Measurements from ENCODE around the gene KRTAP2-1.
"Not testable (repeated sequence)": the region's sequence is repeated elsewhere in the genome, so short reads cannot be mapped to it uniquely, and the experiment has no call there.

KRTAP2-1 gene

DNA sequence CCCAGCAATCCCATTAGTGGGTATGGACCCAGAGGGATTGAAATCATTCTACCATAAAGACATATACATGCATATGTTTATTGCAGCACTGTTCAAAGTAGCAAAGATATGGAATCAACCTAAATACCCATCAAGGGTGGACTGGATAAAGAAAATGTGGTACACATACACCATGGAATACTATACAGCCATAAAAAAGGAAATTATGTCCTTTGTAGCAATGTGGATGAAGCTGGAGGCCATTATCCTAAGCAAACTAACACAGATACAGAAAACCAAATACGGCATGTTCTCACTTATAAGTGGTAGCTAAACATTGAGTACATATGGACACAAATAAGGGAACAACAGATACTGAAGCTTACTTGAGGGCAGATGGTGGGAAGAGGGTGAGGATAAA lies 10.4 kb upstream of the KRTAP2-1 start:
- DNase-seq (ENCODE audit: low spot score), result no peak

DNA sequence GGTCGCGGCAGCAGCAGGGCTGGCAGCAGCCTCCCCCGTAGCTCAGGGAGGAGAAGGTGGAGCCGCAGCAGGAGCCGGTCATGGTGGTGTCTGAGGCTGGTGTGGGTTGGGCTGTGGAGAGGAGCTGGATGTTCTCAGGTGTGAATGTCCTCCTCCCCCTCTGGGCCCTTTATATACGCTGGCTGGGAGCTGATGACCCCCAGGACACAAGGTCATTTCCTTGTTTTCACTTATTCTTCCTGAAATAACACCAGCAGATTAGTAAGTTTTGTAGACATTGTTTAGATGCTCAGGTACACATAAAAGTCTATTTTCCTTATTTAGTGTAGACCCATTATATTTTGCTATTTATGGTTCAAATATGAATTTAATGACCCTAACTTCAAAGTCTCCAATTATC lies 8.0 kb upstream of the KRTAP2-1 start, which contains the start of gene KRTAP2-2:
TSS of gene KRTAP2-2 (minus strand) at position 101 of the 400 bp plus-strand sequence. CDS start at position 82, 19 bp downstream.
- not testable (repeated sequence) for DNase-seq (ENCODE audit: low spot score)

DNA sequence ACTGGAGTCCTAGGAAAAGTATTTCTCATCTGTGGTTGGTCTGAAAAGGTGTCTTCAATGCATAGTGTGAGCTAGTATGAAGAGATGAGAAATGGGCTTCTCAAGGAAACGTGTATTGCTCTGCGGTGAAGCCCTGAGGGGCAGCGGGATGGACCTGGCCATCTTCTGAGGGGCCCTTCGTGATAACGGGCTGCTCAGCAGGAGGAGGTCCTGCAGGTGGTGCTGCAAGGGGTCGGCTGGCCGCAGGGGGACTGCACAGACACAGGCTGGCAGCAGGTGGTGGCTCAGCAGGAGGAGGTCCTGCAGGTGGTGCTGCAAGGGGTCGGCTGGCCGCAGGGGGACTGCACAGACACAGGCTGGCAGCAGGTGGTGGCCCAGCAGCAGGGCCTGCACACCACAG lies 7.4 kb upstream of the KRTAP2-1 start:
- not testable (repeated sequence) for DNase-seq (ENCODE audit: low spot score)

DNA sequence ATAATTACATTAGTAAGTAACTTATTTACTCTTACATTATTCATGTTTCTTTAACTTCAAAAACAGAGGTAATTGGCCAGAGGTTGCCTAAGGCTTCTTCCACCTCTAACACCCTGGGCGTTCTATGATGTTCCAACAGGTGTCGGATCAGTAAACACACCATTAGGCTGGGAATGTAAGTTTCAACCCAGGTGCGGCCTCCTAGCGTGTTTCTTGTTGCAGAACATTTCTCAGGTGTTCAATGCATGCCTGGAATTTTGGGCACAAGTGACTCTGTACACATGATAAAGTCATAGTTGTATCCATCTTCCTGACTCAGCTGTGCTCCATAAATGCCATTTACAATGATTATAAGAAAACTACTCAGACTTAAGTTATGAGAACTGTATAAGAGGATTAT lies 6.9 kb upstream of the KRTAP2-1 start:
- DNase-seq (ENCODE audit: low spot score), result no peak

DNA sequence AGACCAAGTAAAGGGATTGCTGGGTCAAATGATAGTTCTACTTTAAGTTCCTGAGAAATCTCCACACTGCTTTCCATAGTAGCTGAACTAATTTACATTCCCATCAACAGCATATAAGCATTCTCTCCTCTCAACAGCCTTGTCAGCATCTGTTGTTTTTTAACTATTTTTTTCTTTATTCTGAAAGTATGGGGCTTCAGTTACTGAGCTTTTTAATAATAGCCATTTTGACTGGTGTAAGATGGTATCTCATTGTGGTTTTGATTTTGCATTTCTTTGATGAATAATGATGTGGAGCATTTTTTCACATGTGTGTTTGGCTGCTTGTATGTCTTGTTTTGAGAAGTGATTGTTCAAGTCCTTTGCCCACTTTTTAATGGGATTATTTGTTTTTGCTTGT lies 5.5 kb upstream of the KRTAP2-1 start:
- DNase-seq (ENCODE audit: low spot score), result no peak

DNA sequence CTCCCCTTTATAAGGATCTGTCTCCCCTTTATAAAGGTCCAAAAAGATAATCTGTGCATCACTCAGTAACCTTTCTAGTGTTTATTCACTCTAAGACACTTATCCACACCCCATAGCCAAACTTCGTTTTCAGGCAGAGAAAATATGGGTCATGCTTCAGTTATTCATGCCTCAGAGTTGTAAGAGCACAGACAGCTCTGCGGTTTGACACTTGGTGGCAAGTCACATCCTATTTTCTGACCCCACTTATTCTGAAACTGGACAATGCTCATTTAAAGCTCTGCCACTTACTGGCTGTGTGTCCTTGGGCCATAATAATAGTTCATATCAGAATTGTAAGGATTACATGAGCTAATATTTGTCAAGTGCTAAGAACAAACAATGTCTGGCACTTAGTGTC lies 2.0 kb upstream of the KRTAP2-1 start:
- no peak for DNase-seq (ENCODE audit: low spot score)

DNA sequence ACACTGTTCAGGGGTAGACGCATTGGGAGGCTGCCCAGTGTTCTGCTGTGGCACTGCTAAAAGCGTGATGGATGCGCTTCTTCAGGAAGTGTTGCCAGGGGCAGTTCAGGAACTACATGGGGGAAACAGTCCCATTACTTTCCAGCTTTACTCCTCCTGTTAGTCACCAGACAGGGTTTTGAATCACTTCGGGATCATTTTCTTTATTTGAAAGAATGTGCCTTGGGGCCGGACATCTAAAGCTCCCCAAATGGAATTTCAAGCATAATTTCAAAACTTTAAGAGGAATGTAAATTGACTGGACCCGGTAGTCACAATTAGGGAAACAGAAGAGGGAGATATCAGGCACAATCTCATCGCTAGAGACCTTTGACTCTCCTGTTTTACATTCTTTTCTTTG lies 1.3 kb upstream of the KRTAP2-1 start:
- DNase-seq (ENCODE audit: low spot score), result no peak

DNA sequence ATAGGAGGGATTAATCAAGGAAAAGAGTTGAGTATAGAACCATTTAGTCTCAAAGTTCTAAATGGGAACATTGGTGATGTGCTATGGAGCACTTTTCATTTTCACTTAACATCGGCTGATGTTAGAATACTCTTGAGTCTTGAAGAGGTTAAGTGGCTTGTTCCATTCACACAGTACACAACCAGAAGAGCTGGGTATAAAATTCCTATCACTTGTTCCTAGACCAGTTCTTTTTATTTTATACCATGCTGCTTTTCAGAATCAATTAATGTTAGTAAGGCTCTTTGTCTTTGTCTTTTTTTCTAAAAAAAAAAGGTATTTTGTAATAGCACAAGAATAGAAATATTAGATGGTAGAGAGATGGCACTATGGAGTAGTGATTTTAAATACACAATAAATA lies 4.2 kb downstream of the KRTAP2-1 start:
- DNase-seq (ENCODE audit: low spot score), result no peak

DNA sequence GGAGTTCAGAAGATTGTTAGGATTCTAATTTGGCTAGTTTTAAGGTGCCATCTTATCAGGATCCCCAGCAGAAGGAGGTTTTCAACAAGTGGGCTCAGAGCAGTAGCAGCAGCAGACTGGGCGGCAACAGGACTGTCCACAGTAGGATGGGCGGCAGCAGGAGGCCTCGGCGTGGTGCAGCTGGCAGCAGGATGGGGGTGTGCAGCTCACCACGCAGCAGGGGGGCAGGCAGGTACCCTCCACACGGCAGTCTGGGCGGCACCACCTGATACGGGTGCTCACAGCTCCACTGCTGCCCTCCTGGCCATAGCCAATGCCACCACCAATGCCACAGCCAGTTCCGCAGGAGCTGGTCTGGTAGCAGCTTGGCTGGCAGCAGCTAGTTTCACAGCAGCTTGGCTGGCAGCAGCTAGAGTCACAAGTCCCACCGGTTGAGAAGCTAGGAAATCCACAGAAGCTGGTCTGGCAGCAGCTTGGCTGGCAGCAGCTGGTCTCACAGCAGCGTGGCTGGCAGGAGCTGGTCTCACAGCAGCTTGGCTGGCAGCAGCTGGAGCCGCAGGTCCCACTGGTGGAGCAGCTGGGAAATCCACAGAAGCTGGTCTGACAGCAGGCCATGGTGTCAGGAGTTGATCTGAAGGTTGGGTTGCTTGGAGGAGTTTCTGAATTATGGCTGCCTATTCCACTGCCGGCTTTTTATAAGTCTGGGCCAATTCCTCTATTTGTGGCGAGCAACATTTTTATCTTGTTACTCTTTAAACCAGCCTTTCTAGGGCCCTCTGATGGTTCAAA lies 6.1 kb downstream of the KRTAP2-1 start, which contains the start of gene KRTAP1-1:
TSS of gene KRTAP1-1 (minus strand) at position 668 of the 789 bp plus-strand sequence. CDS start at position 615, 53 bp downstream.
- DNase-seq (ENCODE audit: low spot score), result not testable (repeated sequence)

DNA sequence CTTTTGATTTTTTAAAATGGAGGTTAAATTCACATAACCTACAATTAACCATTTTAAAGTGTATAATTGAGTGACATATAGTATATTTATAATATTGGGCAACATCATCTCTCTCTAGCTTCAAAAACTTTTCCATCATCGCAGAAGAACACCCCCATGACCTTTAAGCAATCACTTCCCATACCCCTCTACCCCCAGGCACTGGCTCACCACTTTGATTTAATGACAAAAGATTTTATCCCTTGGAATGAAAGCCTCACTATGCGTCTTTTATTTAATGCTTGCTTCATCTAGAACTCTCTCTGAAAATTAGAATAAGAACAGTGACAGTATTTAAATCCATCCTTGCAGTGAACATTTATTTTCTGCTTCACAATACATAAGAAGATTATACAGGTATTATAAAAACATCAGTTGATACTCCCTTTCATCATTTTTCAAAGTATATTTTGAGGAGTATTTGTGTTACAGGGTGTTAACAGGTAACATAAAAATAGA lies 9.2 kb downstream of the KRTAP2-1 start:
- no peak for DNase-seq (ENCODE audit: low spot score)

DNA sequence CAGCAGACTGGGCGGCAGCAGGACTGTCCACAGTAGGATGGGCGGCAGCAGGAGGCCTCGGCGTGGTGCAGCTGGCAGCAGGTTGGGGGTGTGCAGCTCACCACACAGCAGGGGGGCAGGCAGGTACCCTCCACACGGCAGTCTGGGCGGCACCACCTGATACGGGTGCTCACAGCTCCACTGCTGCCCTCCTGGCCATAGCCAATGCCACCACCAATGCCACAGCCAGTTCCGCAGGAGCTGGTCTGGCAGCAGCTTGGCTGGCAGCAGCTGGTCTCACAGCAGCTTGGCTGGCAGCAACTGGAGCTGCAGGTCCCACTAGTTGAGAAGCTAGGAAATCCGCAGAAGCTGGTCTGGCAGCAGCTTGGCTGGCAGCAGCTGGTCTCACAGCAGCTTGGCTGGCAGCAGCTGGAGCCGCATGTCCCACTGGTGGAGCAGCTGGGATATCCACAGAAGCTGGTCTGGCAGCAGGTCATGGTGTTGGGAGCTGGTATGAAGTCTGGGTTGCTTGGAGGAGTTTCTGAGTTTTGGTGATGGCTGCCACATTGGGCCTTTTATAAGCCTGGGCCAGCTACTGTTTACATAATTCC lies 12.7 kb downstream of the KRTAP2-1 start, which contains the start of gene KRTAP1-3:
TSS of gene KRTAP1-3 (minus strand) at position 529 of the 590 bp plus-strand sequence. CDS start at position 476, 53 bp downstream.
- DNase-seq (ENCODE audit: low spot score), result not testable (repeated sequence)

DNA sequence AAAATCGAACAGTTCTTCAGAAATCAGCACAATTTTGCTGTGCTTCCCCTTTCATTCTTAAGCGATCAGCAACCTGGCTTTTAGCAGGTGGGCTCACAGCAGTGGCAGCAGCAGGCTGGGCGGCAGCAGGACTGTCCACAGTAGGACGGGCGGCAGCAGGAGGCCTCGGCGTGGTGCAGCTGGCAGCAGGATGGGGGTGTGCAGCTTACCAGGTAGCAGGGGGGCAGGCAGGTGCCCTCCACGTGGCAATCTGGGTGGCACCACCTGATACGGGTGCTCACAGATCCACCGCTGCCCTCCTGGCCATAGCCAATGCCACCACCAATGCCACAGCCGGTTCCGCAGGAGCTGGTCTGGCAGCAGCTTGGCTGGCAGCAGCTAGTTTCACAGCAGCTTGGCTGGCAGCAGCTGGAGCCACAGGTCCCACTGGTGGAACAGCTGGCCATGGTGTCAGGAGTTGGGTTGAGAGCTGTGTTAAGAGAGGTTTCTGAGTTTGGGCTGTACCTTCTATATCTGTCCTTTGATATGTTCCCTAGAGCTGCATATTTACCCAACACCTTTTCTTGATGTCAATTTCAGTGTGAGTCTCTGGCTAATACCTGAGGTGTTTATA lies 17.4 kb downstream of the KRTAP2-1 start, which contains the start of gene KRTAP1-4:
TSS of gene KRTAP1-4 (minus strand) at position 563 of the 613 bp plus-strand sequence. CDS start at position 446, 117 bp downstream.
- DNase-seq (ENCODE audit: low spot score), result no peak

DNA sequence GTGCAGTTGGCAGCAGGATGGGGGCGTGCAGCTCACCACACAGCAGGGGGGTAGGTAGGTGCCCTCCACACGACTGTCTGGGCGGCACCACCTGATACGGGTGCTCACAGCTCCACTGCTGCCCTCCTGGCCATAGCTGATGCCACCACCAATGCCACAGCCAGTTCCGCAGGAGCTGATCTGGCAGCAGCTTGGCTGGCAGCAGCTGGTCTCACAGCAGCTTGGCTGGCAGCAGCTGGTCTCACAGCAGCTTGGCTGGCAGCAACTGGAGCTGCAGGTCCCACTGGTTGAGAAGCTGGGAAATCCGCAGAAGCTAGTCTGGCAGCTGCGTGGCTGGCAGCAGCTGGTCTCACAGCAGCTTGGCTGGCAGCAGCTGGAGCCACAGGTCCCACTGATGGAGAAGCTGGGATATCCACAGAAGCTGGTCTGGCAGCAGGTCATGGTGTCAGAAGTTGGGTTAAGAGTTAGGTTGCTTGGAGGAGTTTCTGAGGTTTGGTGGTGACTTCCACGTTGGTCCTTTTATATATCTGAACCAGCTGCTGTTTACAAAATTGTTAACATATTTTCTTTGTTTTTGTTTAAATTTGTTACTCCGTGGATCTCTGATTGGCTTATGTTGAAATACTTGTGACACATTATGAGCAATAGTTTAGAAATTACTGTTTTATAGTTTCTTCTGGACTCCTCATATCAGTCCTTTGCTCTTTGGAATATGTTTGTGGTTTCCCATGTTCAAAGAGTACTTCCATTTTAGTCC lies 20.2 kb downstream of the KRTAP2-1 start, which contains the start of gene KRTAP1-5:
TSS of gene KRTAP1-5 (minus strand) at position 494 of the 757 bp plus-strand sequence. CDS start at position 441, 53 bp downstream.
- no peak for DNase-seq (ENCODE audit: low spot score)

DNA sequence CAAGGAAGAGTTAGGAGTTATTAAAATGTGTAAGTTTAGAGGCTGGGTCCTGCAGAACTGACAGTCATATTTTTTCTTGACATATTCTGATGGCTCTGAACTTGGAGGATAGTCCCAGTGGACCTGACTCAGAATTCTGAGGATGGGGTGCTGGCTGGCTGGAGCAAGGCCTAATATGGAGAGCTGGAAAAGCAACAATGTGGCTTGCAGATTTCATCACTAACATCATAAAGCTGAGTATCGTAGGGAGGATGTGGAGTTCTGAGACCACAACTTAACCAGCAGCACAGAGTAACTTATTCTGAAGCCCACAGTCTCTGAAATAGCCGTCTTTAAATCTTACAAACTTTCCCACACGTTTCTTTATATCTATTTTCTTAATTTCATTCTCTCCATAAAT lies 22.4 kb downstream of the KRTAP2-1 start:
- no peak for DNase-seq (ENCODE audit: low spot score)

DNA sequence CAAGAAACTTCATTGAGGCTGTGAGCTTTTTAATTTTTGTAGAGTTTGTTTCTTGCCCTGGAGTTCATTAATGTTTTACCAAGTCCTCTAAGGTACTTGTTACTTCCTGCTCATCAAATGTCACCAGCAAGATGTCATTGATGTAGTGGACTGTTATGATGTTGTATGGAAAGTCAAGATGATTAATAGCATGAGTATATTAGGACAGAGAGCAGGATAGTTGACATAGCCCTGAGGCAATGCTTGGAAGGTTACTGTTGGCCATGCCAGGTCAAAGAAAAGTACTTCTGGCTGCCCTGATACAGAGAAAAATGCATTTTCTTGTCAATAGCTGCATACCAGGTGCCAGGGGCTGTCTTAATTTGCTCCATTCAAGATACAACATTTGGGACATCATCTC lies 26.8 kb downstream of the KRTAP2-1 start:
- no peak for DNase-seq (ENCODE audit: low spot score)

DNA sequence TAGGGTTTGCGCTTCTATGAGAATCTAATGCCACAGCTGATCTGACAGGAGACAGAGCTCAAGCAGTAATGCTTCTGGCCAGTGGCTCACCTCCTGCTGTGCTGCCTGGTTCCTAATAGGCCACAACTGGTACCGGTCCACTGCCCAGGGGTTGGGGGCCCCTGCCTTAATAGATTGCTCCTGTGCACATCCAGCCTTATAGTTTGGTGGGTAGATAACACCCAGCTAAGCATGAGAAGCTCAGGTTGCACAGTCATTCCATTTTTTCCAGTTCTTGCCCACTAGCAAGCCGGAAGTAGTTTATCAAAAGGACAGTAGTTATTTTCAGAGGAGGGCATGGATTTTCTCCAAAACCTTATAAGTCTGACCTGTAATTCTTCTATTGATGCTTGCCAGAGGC lies 27.7 kb downstream of the KRTAP2-1 start:
- no peak for DNase-seq (ENCODE audit: low spot score)

DNA sequence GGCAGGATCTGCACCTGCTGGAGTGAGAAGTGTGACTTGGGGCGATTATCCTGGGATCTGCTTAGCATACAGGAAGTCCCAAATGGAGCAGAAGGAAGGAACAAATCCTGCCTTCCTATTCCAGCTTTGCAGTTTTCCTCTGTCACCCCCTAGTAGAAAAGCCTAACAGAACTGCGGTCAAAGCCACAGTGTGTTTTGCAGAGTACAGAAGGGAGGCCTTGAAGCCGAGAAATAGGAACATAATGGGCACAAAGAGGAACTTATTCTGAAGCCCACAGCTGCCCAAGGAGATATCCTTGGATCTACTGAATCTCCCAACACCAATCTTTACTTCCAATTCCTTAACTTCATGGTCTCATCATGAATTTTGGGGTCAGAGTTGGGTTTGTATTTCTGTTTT lies 28.6 kb downstream of the KRTAP2-1 start:
- DNase-seq (ENCODE audit: low spot score), result no peak

DNA sequence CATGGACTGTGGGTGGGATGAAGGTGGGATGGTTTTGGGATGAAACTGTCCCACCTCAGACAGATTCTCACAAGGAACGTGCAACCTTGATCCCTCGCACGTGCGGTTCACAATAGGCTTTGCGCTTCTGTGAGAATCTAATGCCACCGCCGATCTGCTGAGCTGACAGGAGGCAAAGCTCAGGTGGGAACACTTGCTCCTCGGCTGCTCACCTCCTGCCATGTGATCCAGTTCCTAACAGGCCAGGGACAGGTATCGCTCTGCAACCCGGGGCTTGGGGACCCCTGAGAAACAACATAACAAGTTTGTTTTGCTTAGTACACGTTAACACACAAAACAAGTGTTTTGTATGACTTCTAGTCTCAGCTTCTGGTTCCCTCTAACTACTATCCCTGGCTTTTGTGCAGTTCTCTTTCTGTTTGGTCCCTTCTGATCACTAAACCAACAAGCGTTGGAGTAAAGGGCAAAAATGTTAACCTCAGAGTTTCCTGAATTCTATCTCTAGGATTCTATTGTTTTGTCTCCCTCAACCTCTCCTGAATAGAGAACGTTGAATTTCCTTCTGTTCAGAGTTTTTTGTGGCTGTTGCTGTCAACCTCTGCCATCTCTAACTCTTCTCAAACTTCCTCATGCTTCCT lies 30.4 kb downstream of the KRTAP2-1 start:
- DNase-seq (ENCODE audit: low spot score), result no peak

DNA sequence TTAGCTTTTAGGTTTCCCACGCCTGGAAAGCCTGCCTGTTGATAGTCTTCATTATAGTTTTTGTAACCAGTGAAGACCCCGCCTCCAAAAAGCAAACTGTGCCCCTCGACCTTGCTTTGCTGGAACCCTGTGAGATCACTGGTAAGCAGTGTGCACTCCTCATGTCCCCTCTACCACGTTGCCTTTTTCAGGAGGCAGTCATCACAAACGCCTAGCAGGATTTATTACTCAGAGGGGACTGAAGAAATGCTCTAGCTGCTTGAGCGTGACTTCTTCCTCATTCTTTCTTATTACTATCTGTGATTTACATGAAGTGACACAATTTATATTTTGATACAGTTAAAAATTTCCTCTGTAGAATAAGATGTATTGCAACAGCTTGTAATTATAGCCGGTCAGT lies 31.7 kb downstream of the KRTAP2-1 start:
- no peak for DNase-seq (ENCODE audit: low spot score)

DNA sequence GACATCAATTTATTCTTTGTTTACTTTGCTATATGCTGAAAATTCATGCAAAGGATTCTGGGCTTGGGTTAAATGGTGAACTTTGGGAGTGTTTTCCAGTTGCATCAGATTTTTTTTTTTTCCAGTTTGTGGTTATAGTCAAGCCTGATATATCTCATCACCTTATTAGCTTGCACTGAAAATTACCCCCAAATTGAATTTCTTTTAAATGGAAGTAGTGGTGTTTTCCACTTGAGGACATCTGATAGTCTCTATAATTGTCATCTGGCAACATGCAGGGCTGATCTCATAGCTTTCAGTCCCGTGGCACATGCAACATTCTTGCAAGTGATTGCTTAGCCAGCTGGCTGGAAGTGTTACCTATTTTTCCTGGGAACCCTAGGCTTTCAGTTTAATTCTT lies 33.5 kb downstream of the KRTAP2-1 start:
- DNase-seq (ENCODE audit: low spot score), result no peak

DNA sequence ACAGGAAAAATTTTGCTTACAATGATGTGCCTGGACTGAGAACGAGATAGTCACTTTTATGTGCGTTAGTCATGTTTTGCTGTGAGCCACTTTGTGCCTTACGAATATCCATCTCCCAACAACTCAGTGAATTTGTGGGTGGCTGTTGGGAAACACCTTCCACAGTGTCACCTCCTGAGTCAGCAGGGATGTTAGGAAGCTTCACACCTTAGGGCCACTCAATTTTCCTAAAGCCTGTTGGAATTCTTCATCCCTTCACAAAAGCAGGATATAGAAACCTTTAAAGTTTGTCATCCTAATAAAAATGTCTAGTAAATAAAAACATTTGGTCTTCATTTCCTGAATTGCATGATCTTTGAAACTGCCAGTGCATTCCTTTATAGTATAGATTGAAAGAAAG lies 33.9 kb downstream of the KRTAP2-1 start:
- DNase-seq (ENCODE audit: low spot score), result no peak
